ENCODE data around the gene HDAC4.

Gene HDAC4

GRCh38 chr2:239386001-239386670, 14.7 kb downstream of the HDAC4 start:
- no peaks in the 10 kb centered on the region for H3K9me3 Mint-ChIP-seq
- H3K27ac Mint-ChIP-seq, result peak overlapping the region; percentile 28
- no peaks in the 10 kb centered on the region for H3K27me3 Mint-ChIP-seq
- peaks cover 11% of the 10 kb centered on the region for H3K36me3 Mint-ChIP-seq (ENCODE audit: low read depth)
- no peak overlapping the region for H3K4me3 Mint-ChIP-seq
- peaks cover 24% of the 10 kb centered on the region for H3K4me1 Mint-ChIP-seq (ENCODE audit: low read depth)

DNA sequence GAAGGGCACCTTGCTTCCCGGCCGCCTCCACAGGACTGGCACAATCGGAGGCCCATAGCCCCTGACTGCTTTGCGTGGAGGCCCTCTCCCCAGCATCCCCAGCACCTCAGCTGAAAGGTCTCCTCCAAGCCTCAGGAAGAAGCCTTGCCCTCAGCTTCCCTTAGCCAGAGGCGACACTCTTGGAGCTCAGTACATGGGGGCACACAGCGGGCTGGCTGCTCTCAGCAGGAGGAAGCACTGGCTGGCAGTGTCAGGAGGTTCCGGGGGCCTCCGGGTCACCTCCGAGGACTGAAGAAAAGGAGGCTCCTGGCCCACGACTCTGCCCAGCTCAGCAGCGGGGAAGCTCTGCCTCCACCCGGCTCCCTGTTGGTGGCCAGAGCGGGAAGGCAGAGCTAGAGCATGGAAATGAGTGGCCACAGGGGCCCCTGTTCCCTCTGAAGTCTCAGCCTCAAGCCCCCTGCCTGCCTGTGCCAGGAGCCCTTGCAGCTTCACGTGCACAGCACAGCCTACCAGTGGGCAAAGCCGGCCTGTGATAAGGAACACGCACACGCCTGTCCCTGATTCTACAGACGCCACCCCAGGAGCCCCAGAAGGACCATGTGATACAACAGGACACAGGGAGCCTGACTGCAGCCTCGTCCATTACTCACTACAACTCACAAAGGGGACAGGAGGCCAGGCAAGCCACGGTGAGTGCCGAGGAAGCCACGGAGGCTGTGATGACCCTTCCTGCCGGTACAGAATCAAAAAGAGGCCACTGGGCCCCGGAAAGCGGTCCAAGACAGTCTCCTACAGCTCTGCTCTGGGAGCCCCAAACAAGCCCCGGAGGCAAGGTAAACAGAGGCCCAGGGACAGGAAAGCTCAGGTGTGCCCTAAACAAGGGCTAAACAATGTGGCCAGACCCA, 15.5 kb downstream of the HDAC4 start:
- Mint-ChIP-seq H3K9me3 (no peaks in the 10 kb centered on the region), H3K4me3 (no peak overlapping the region), H3K27ac (no peak overlapping the region), H3K27me3 (no peaks in the 10 kb centered on the region), H3K4me1 (ENCODE audit: low read depth) (peaks cover 32% of the 10 kb centered on the region), H3K36me3 (ENCODE audit: low read depth) (peaks cover 11% of the 10 kb centered on the region)

DNA sequence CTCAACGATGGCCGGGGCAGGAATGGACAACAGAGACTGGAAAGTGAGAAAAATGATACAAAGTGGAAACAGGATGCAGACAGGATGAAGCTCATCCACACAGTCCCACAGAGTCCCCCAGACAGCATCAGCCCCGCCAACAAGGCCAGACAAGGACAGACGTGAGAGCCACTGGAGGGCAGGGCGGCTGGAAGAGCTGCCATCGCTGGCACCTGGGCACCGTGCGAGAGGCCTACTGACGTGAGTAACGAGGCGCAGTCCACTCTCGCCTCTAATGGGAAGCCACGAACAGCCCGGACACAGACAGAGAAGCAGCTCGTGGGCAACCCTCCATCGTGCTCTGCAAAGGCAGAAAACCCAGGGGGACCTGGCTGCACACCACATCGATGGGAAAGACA, 17.1 kb downstream of the HDAC4 start:
- peaks cover 39% of the 10 kb centered on the region for H3K4me1 Mint-ChIP-seq (ENCODE audit: low read depth)
- H3K36me3 Mint-ChIP-seq (ENCODE audit: low read depth), result peaks cover 4% of the 10 kb centered on the region
- H3K27me3 Mint-ChIP-seq, result no peaks in the 10 kb centered on the region
- H3K4me3 Mint-ChIP-seq, result no peak overlapping the region
- no peak overlapping the region for H3K27ac Mint-ChIP-seq
- H3K9me3 Mint-ChIP-seq, result no peaks in the 10 kb centered on the region

DNA sequence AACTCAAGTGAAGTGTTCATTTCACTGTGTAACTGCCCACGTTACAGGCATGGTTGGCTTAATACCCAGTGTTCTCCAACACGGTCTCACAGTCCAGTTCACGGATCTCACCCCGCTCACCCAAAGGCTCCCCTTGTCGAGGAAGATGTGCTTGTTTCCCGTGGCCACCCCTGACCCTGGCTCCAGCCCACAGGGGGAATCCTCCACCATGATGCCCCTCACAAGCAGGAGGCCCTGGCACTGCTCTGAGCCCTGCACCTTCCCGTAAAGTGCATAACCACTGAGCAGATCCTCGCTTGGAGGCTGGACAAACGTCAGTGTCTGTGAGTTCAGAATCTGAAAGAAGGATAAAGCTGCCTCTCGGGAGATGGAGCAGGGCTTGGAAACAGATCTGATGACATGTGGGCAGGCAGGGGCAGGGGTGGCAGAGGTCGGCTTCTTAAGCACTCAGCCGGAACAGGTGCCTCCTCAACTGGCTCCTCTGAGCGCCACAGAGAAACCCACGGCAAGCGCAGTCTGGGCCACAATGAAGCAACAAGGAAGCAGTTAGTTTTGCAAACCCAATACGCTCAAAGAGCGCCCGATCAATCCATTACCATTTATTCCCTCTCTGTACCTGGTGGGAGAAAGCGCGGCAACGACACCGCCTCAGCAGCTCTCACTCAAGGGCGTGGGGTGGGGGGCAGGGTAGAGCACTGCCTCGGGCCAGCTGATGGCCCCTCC, 17.6 kb downstream of the HDAC4 start:
- Mint-ChIP-seq H3K27me3 (no peaks in the 10 kb centered on the region), H3K36me3 (ENCODE audit: low read depth) (peaks cover 4% of the 10 kb centered on the region), H3K4me3 (no peak overlapping the region), H3K27ac (no peak overlapping the region), H3K9me3 (no peaks in the 10 kb centered on the region), H3K4me1 (ENCODE audit: low read depth) (peaks cover 39% of the 10 kb centered on the region)

- H3K27ac Mint-ChIP-seq, result peak overlapping the region; percentile 26
- no peaks in the 10 kb centered on the region for H3K27me3 Mint-ChIP-seq
- H3K4me1 Mint-ChIP-seq (ENCODE audit: low read depth), result peaks cover 39% of the 10 kb centered on the region
- peaks cover 4% of the 10 kb centered on the region for H3K36me3 Mint-ChIP-seq (ENCODE audit: low read depth)
- H3K4me3 Mint-ChIP-seq, result no peak overlapping the region
- no peaks in the 10 kb centered on the region for H3K9me3 Mint-ChIP-seq
These were observed 18.4 kb downstream of the HDAC4 start for GRCh38 chr2:239382384-239382880.

DNA sequence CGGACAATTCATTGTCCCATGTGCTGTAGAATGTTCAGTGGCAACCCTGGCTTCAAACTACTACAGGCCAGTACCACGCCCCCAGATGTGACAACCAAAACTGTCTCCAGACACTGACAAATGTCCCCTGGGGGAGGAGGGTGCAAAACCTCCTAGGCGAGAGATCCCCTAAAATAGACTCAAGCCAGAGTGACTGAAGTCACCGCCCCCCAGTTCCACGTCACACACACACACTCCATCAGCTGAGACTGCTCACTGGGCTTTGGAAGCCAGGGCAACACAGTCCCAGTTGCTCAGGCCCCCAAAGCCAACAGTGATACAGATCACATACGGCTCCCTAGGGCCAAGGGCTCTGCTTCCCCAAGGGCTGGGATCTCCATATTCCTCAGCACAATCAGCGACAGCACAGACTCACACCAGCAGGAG, 19.1 kb downstream of the HDAC4 start:
- Mint-ChIP-seq H3K27ac (peak overlapping the region; percentile 88), H3K36me3 (ENCODE audit: low read depth) (peaks cover 4% of the 10 kb centered on the region), H3K9me3 (no peaks in the 10 kb centered on the region), H3K4me3 (peak overlapping the region; percentile 78), H3K4me1 (ENCODE audit: low read depth) (peaks cover 39% of the 10 kb centered on the region), H3K27me3 (no peaks in the 10 kb centered on the region)

DNA sequence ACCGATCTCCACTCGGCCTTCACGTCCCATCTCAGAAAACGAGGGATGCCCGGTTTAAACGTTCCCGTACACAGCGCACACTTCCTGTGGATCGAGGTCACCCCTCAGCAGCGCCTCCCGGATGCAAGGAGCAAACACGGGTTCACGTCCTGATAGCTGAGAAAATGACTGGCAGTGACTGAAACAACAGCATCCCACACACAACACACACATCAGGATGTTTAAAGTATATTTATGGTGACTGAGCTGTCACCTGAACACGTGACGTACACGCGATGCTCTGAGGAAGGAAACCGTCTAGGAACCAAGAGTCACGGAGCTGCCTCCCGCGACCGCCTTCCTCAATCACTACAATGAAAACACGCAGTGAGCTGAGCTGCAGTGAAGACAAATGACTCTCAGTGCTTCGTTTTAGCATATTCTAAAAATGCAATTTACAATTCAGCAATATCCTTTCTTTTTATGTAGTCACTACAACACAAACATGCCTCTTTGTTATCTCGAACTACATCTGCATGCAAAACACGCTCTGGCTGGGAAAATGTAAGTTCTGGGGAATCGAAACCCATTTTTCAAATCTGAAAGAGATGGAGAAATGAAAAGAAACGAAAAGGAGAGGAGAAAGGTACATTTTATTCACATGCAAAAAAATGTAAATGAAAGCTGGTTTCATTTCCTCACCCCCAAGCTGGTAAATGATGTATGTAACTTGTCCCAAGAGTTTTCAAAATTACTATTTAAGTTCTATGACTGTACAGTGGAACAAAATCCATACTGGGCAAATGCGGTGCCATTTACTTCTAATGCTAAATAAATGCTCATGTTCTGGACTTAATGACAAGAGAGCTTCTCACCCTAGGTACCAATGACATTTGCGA, 19.8 kb downstream of the HDAC4 start:
- Mint-ChIP-seq H3K27me3 (no peaks in the 10 kb centered on the region), H3K27ac (peak overlapping the region; percentile 88), H3K36me3 (ENCODE audit: low read depth) (peaks cover 2% of the 10 kb centered on the region), H3K9me3 (no peaks in the 10 kb centered on the region), H3K4me1 (ENCODE audit: low read depth) (peaks cover 39% of the 10 kb centered on the region), H3K4me3 (peak overlapping the region; percentile 78)

GRCh38 chr2:239379641-239380170, 21.1 kb downstream of the HDAC4 start:
- Mint-ChIP-seq H3K4me1 (ENCODE audit: low read depth) (peaks cover 39% of the 10 kb centered on the region), H3K27ac (no peak overlapping the region), H3K36me3 (ENCODE audit: low read depth) (no peaks in the 10 kb centered on the region), H3K9me3 (no peaks in the 10 kb centered on the region), H3K4me3 (no peak overlapping the region), H3K27me3 (no peaks in the 10 kb centered on the region)

DNA sequence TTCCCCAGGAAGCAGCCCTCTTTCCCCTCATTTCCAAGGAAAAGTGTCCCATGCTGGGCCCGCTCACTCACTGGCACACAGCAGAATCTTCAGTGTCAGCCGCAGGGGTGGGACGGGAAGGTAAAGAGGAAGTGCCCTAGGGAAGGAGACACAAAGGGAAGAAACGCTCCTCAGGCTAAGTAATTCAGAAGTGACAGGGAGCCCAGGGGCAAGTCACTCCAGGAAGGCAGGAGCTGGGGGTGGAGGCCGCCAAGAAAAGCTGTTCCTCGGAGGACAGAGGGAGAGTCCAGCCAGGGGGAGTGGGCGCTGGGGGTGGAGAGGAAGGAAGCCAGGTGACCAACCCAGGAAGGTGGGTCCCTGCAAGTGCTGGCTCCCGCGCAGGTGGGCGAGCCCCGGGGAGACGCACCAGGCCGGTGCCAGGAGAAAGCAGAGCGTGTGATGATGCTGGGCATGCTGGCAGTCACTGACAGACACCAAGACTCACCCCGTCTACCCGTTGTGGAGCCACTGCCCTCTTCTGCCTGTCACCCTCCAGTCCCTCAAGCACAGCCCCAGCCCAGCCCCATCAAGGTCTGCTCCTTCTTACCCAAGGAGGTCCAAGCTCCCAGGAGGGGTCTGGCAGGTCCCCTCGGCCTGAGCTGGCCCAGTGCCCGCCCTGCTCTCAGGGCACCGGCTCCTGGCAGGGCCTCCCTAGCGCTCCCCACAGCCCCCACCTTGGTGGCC, 21.7 kb downstream of the HDAC4 start:
- Mint-ChIP-seq H3K27me3 (no peaks in the 10 kb centered on the region), H3K4me1 (ENCODE audit: low read depth) (peaks cover 39% of the 10 kb centered on the region), H3K27ac (no peak overlapping the region), H3K9me3 (no peaks in the 10 kb centered on the region), H3K36me3 (ENCODE audit: low read depth) (no peaks in the 10 kb centered on the region), H3K4me3 (no peak overlapping the region)

DNA sequence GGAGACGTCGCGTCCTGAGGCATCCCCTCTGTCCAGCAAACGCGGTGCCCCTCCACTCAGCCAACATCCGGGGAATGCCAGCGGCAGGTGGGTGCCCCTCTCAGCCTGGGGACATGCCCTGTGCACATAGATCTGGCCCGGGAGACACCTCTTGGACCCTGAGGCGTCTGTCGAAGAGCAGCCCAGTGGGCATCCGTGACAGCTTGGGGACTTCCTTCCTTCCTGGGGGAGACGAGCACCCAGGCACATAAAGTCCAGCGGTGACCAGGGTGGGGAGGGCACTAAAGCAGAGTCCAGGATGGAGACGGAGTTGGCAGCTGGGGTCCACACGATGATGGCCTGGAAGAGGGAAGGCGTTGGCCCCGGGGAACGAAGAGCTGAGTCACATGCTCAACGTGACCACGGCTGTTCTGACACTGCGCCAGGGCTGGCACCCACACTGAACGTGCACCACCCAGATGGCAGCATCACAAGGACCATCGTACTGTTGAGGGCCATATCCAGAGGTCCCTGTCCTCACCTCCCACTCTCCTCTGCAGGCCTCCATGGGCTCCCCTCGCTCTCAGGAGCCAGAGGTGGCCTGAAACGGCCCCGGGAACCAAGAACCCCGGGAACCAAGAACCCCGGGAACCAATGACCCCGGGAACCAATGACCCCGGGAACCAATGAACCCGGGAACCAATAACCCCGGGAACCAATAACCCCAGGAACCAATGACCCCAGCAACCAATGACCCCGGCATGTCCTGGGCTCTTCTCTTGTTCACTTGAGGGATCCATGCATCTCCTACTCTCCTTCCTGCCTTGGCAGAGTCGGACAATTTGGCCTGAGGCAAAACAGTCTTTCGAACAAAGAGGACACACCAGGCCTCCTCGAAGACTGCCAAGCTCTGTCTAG, 22.6 kb downstream of the HDAC4 start:
- Mint-ChIP-seq H3K4me3 (no peak overlapping the region), H3K36me3 (ENCODE audit: low read depth) (no peaks in the 10 kb centered on the region), H3K27me3 (no peaks in the 10 kb centered on the region), H3K9me3 (no peaks in the 10 kb centered on the region), H3K4me1 (ENCODE audit: low read depth) (peaks cover 35% of the 10 kb centered on the region), H3K27ac (no peak overlapping the region)

- no peaks in the 10 kb centered on the region for H3K9me3 Mint-ChIP-seq
- no peaks in the 10 kb centered on the region for H3K36me3 Mint-ChIP-seq (ENCODE audit: low read depth)
- H3K27ac Mint-ChIP-seq, result no peak overlapping the region
- H3K4me3 Mint-ChIP-seq, result no peak overlapping the region
- no peaks in the 10 kb centered on the region for H3K27me3 Mint-ChIP-seq
- H3K4me1 Mint-ChIP-seq (ENCODE audit: low read depth), result peaks cover 30% of the 10 kb centered on the region
These were observed 23.2 kb downstream of the HDAC4 start for GRCh38 chr2:239377591-239377990.

- Mint-ChIP-seq H3K4me3 (no peak overlapping the region), H3K27ac (no peak overlapping the region), H3K27me3 (no peaks in the 10 kb centered on the region), H3K36me3 (ENCODE audit: low read depth) (no peaks in the 10 kb centered on the region), H3K9me3 (no peaks in the 10 kb centered on the region), H3K4me1 (ENCODE audit: low read depth) (peaks cover 24% of the 10 kb centered on the region)
These were observed 23.8 kb downstream of the HDAC4 start for GRCh38 chr2:239376942-239377531.

Measured in stimulated activated naive CD8-positive, alpha-beta T cell treated with anti-CD3 and anti-CD28 coated beads, Interleukin-15, Interleukin-2, amounts not matched to agents 100 ng/mL and 50 ng/mL, for 24 hours (primary cell).